OCI-LY1 (cell line): ENCODE data around the gene ADGRG3.

Experiments used
- H2AFZ ChIP-seq: fragments of 200-600 bp; sonication (generic), shearing (Covaris generic); 2 replicates; pipeline ENCODE4 v1.6.0; 2014; ENCODE audit warnings: antibody characterized with exemption, mild to moderate bottlenecking, low read length
- H3F3A ChIP-seq: fragments of 200-600 bp; sonication (generic), shearing (Covaris generic); 2 replicates; pipeline ENCODE4 v1.6.0; 2014; ENCODE audit warnings: mild to moderate bottlenecking, antibody characterized with exemption, low read length, moderate library complexity; ENCODE audit not compliant: insufficient read depth
- H3K27ac ChIP-seq: fragments of 200-600 bp; sonication (generic); 2 replicates; pipeline ENCODE4 v1.5.1; 2014; ENCODE audit warnings: low read length, mixed run types, mild to moderate bottlenecking, low read depth; ENCODE audit not compliant: poor library complexity, severe bottlenecking
- H3K27me3 ChIP-seq: fragments of 200-600 bp; sonication (generic); 2 replicates; pipeline ENCODE4 v1.6.0; 2014; ENCODE audit warnings: antibody characterized with exemption, mild to moderate bottlenecking, low read length, moderate library complexity; ENCODE audit not compliant: insufficient read depth
- H3K36me3 ChIP-seq: fragments of 200-600 bp; sonication (generic); 2 replicates; pipeline ENCODE4 v1.6.1; 2014; ENCODE audit warnings: mild to moderate bottlenecking, antibody characterized with exemption, low read length, moderate library complexity, mixed read lengths; ENCODE audit not compliant: insufficient read depth
- H3K4me1 ChIP-seq: fragments of 200-600 bp; sonication (generic); 2 replicates; pipeline ENCODE4 v1.5.1; 2014; ENCODE audit warnings: mild to moderate bottlenecking, low read length, moderate library complexity; ENCODE audit not compliant: insufficient read depth, severe bottlenecking
- H3K4me2 ChIP-seq: fragments of 200-600 bp; sonication (generic), shearing (Covaris generic); 2 replicates; pipeline ENCODE4 v1.6.1; 2014; ENCODE audit warnings: low read length
- H3K4me3 ChIP-seq: fragments of 200-600 bp; sonication (generic); 2 replicates; pipeline ENCODE4 v1.5.1; 2014; ENCODE audit warnings: low read length, low read depth, mild to moderate bottlenecking, mixed read lengths; ENCODE audit not compliant: poor library complexity, severe bottlenecking
- H3K79me2 ChIP-seq: fragments of 200-600 bp; shearing (Covaris generic); 2 replicates; pipeline ENCODE4 v1.6.1; 2016; ENCODE audit warnings: mixed run types, low read length, mixed read lengths; ENCODE audit not compliant: insufficient read depth
- H3K9ac ChIP-seq: fragments of 200-600 bp; sonication (generic), shearing (Covaris generic); 2 replicates; pipeline ENCODE4 v1.6.1; 2014; ENCODE audit warnings: mild to moderate bottlenecking, low read length, mixed read lengths
- H3K9me2 ChIP-seq: fragments of 200-600 bp; sonication (generic), shearing (Covaris generic); 2 replicates; pipeline ENCODE4 v1.6.1; 2014; ENCODE audit warnings: low read depth, mild to moderate bottlenecking, low read length, mixed read lengths
- H3K9me3 ChIP-seq: fragments of 200-600 bp; shearing (Covaris generic); 2 replicates; pipeline ENCODE4 v1.6.1; 2014; ENCODE audit warnings: low read length, mixed read lengths
- H4K20me1 ChIP-seq: fragments of 200-600 bp; sonication (generic), shearing (Covaris generic); 2 replicates; pipeline ENCODE4 v1.6.0; 2016; ENCODE audit warnings: mild to moderate bottlenecking, low read length; ENCODE audit not compliant: insufficient read depth
- EZH2 ChIP-seq: fragments of 200-600 bp; sonication (generic), shearing (Covaris generic); IDR thresholded peaks from 2 replicates; pipeline ENCODE4 v1.8.0; 2017; ENCODE audit warnings: borderline replicate concordance, mixed run types, mild to moderate bottlenecking, antibody characterized with exemption, low read length, moderate library complexity, mixed read lengths
- TF ChIP-seq, protein P1 (sequence below): fragments of 200-600 bp; sonication (generic), shearing (Covaris generic); IDR thresholded peaks from 2 replicates; pipeline ENCODE4 v1.5.1; 2017; ENCODE audit warnings: mild to moderate bottlenecking, antibody characterized with exemption, low read length, moderate library complexity, mixed read lengths

The ADGRG3 gene

DNA sequence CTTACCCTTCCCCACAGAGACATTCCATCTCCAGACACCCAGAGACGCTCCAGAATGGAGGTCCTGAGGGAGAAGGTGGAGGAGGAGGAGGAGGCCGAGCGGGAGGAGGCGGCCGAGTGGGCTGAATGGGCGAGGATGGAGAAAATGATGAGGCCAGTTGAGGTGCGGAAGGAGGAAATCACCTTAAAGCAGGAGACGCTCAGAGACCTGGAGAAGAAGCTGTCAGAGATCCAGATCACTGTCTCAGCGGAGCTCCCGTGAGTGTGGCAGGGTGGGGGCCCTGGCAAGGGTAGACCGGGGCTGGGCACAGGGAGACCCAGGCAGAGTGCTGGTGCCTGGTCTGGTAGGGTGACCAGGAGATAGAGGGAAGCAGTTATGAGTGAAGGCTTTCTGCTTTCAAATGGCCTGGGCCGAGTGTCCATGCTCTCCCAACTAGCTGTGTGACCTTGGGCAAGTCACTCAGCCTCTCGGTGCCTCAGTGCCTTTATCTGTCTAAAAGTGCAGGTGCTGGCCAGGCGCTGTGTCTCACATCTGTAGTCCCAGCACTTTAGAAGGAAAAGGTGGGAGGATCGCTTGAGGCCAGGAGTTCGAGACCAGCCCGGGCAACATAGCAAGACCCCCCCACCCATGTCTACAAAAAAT, 29.9 kb downstream of the ADGRG3 start:
- no peak overlapping the region for H3K4me3 ChIP-seq
- H3K9ac ChIP-seq = no peak overlapping the region
- H3K79me2 ChIP-seq = no peaks in the 10 kb centered on the region
- H2AFZ ChIP-seq = no peak overlapping the region
- H3K4me2 ChIP-seq = no peak overlapping the region
- no peaks in the 10 kb centered on the region for H3K36me3 ChIP-seq
- no peaks in the 10 kb centered on the region; the same call in 1 of the 2 replicates for H3K27me3 ChIP-seq
- no peaks in the 10 kb centered on the region for H3F3A ChIP-seq
- no peaks in the 10 kb centered on the region for H4K20me1 ChIP-seq
- no peak overlapping the region for H3K27ac ChIP-seq
- TF ChIP-seq EZH2 = no peak
- TF ChIP-seq, protein P1, sequence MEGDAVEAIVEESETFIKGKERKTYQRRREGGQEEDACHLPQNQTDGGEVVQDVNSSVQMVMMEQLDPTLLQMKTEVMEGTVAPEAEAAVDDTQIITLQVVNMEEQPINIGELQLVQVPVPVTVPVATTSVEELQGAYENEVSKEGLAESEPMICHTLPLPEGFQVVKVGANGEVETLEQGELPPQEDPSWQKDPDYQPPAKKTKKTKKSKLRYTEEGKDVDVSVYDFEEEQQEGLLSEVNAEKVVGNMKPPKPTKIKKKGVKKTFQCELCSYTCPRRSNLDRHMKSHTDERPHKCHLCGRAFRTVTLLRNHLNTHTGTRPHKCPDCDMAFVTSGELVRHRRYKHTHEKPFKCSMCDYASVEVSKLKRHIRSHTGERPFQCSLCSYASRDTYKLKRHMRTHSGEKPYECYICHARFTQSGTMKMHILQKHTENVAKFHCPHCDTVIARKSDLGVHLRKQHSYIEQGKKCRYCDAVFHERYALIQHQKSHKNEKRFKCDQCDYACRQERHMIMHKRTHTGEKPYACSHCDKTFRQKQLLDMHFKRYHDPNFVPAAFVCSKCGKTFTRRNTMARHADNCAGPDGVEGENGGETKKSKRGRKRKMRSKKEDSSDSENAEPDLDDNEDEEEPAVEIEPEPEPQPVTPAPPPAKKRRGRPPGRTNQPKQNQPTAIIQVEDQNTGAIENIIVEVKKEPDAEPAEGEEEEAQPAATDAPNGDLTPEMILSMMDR = no peak
- H3K9me3 ChIP-seq = no peaks in the 10 kb centered on the region
- no peaks in the 10 kb centered on the region for H3K4me1 ChIP-seq
- H3K9me2 ChIP-seq = no peaks in the 10 kb centered on the region

DNA sequence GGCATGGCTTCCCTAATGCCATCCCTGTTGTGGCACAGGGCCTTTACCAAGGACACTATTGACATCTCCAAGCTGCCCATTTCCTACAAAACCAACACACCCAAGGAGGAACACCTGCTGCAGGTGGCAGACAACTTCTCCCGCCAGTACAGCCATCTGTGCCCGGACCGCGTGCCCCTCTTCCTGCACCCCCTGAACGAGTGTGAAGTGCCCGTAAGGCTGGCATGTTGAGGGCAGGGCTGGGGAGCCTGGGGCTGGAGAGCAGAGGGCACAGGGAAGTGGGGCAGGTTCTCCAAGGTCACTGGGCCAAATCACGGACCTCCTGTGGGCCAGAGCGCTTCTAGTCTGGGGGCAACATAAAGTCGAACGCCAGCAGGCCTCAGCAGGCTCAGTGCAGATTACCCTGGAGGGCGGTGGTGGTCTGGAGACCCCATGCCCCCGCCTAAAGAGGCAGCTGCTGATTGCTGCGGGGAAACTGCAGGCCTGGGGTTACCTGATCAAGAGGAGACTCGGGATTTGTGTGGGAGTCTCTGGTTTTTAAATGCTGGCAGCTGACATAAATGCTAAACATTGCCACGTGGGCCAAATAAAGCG, 30.8 kb downstream of the ADGRG3 start:
- Histone ChIP-seq H3K36me3 (no peaks in the 10 kb centered on the region), H3K4me3 (no peak overlapping the region), H3K79me2 (no peaks in the 10 kb centered on the region), H3K9me2 (no peaks in the 10 kb centered on the region), H4K20me1 (no peaks in the 10 kb centered on the region), H3K27ac (no peak overlapping the region), H2AFZ (no peak overlapping the region), H3F3A (no peaks in the 10 kb centered on the region), H3K27me3 (no peaks in the 10 kb centered on the region; the same call in 1 of the 2 replicates), H3K9ac (no peak overlapping the region), H3K4me2 (no peak overlapping the region), H3K9me3 (no peaks in the 10 kb centered on the region), H3K4me1 (no peaks in the 10 kb centered on the region)
- no peak for TF ChIP-seq EZH2
- TF ChIP-seq, protein P1 = no peak

DNA sequence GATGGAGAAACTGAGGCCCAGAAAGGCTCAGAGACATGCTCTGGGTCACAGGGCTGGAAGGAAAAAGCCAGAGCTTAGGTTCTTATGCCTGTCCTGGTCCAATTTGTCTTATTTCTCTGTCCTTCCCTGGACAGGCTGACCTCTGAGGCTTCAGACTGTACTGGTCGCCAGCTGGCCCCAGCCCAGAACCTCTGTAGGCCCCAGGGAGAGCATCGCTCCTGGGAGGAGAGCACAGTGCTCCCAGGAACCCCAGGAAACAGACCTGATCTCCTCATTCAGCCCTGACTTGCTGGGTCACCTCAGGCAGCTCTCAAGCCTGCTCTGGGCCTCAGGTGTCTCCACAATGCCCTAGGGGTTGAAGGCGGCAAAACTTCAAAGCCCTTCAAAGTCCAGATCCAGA, 31.4 kb downstream of the ADGRG3 start:
- H3K27ac ChIP-seq = no peak overlapping the region
- H4K20me1 ChIP-seq = no peaks in the 10 kb centered on the region
- no peak overlapping the region for H2AFZ ChIP-seq
- no peaks in the 10 kb centered on the region for H3K36me3 ChIP-seq
- TF ChIP-seq, protein P1 = no peak
- no peak for TF ChIP-seq EZH2
- H3K27me3 ChIP-seq = no peaks in the 10 kb centered on the region; the same call in 1 of the 2 replicates
- H3K4me1 ChIP-seq = no peaks in the 10 kb centered on the region
- no peak overlapping the region for H3K4me3 ChIP-seq
- H3K9me2 ChIP-seq = no peaks in the 10 kb centered on the region
- no peaks in the 10 kb centered on the region for H3K79me2 ChIP-seq
- H3K9me3 ChIP-seq = no peaks in the 10 kb centered on the region
- no peak overlapping the region for H3K4me2 ChIP-seq
- no peak overlapping the region for H3K9ac ChIP-seq
- no peaks in the 10 kb centered on the region for H3F3A ChIP-seq
